ENCODE measurements around the gene POLDIP2. TPM values are rescaled to one million over a fixed set of nuclear protein-coding genes. Genes with fewer than 3 reads are reported as not detected.
A peak's percentile ranks its signal among the peaks of the same experiment; 100 is the strongest.

The POLDIP2 gene
- total and polyA plus RNA-seq, 7 donors: 172 to 299 (median 196) TPM

DNA sequence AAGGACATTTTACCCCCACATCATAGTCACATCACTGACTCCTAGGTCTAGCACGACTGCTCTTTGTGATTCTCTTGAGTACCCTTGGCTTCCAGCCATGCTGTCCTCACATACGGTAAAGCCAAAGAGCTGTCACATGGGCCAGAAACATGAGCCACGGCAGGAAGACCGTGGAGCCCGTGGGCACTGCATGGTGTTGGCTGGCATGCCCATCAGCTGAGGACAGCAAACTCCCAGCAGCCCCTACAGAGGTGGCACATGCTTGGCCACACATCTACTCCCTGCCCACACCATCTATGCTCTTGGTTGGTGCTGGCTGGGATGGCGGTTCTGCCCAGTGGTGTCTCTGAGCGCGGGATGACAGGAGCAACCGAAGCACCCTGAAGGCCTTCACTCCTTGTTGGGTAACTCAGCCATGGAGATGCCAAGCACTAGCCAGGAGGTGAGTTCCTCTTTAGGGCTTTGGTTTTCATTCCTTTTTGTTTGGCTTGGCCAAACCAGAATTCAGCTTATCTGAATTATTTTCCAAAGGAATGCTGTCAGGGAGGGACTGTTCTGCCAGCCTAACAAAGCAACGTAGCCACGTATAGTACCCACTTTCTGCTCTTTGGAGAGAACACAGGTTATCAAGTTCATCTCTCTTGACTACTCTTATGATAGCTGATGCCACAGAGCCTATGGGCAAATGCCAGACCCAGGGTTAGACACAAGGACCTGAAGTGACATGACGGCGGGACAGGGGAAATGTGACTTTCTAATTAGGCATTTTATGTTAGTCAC, 11.7 kb downstream of the POLDIP2 start:
- no peaks in the 10 kb centered on the region for H3K9me3 ChIP-seq
- peak; percentile 37 to 79 (median 48) for ATAC-seq
- no peaks in the 10 kb centered on the region for H3K4me1 ChIP-seq
- intact Hi-C loops (cut with DNase I): loop anchor here in 1 of 2 donors (10.0 kb wide), 1 partner anchor 891 kb away; the partner anchor contains the start of gene KSR1
- H3K27ac ChIP-seq: peak overlapping the region; percentile 41
- no peak overlapping the region for H3K4me3 ChIP-seq
- TF ChIP-seq, protein P1, sequence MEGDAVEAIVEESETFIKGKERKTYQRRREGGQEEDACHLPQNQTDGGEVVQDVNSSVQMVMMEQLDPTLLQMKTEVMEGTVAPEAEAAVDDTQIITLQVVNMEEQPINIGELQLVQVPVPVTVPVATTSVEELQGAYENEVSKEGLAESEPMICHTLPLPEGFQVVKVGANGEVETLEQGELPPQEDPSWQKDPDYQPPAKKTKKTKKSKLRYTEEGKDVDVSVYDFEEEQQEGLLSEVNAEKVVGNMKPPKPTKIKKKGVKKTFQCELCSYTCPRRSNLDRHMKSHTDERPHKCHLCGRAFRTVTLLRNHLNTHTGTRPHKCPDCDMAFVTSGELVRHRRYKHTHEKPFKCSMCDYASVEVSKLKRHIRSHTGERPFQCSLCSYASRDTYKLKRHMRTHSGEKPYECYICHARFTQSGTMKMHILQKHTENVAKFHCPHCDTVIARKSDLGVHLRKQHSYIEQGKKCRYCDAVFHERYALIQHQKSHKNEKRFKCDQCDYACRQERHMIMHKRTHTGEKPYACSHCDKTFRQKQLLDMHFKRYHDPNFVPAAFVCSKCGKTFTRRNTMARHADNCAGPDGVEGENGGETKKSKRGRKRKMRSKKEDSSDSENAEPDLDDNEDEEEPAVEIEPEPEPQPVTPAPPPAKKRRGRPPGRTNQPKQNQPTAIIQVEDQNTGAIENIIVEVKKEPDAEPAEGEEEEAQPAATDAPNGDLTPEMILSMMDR (IDR thresholded peaks at IDR 0.05): no peak
- no peak for DNase-seq
- 51 to 63% (median 51%) methylated on average over 13 of the region's 13 CpGs for WGBS, 3 donors
- peaks cover 15 to 100% of the 10 kb centered on the region in 2 donors for H3K36me3 ChIP-seq (ENCODE audit: insufficient read depth in 1 of 2, low read depth in 1 of 2)
- no peaks in the 10 kb centered on the region for H3K27me3 ChIP-seq (ENCODE audit: insufficient read depth in 3 of 3, low read length in 2 of 3)

DNA sequence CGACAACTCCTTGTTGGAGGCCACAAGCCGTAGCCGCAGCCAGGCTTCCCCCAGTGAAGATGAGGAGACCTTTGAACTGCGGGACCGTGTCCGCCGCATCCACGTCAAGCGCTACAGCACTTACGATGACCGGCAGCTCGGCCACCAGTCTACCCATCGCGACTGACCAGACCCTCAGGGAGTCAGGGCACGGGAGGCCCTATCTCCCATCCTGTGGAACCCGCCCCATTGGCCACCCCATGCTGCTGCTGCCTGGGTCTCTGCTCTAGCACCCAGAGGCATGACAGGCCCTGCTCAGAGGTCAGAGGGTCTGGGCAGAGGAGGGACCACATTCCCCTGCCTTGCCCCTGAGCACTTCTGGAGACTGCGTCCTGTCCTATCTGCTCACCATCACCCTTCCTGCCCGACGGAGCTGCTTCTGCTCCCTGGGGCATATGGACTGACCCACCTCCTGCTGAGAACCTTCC, 12.9 kb downstream of the POLDIP2 start:
- Histone ChIP-seq H3K9me3 (no peaks in the 10 kb centered on the region), H3K27me3 (ENCODE audit: insufficient read depth in 3 of 3, low read length in 2 of 3) (no peaks in the 10 kb centered on the region), H3K36me3 (ENCODE audit: insufficient read depth in 1 of 2, low read depth in 1 of 2) (peaks cover 13 to 99% of the 10 kb centered on the region in 2 donors), H3K27ac (peak overlapping the region; percentile 41), H3K4me1 (no peaks in the 10 kb centered on the region), H3K4me3 (no peak overlapping the region)
- intact Hi-C loops (cut with DNase I): loop anchor here in 1 of 2 donors (10.0 kb wide), 1 partner anchor 890 kb away; the partner anchor contains the start of gene KSR1
- ATAC-seq: no peak
- DNase-seq: no peak
- 85 to 86% (median 85%) methylated on average over 19 of the region's 19 CpGs for WGBS, 3 donors
- TF ChIP-seq, protein P1 (IDR thresholded peaks at IDR 0.05): no peak

DNA sequence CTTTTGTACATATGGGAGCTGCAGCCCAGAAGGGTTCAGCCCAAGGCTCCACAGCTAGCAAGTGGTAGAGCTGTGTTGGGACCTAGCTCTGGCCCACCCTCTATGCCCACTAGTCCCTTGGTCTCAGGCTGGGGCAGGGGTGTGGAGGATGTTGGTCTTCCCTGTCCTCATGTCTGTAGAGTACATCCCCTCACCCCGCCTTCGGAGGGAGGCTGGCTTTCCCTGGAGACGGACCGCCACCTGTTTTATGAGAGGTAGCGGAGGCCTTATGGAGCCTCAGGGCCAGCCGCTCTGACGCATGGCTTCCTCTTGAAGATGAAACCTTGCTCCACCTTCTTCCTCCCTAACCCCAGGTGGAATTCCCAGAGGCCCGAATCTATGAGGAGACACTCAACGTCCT, 13.3 kb downstream of the POLDIP2 start:
- DNase-seq (no peak), ATAC-seq (no peak)
- H3K4me3 ChIP-seq: no peak overlapping the region
- WGBS, 3 donors: 74 to 80% (median 78%) methylated on average over 9 of the region's 9 CpGs
- H3K36me3 ChIP-seq (ENCODE audit: insufficient read depth in 1 of 2, low read depth in 1 of 2): peaks cover 12 to 98% of the 10 kb centered on the region in 2 donors
- TF ChIP-seq, protein P1 (IDR thresholded peaks at IDR 0.05): no peak
- H3K27ac ChIP-seq: peak overlapping the region; percentile 41
- no peaks in the 10 kb centered on the region for H3K4me1 ChIP-seq
- intact Hi-C loops (cut with DNase I): loop anchor here in 1 of 2 donors (10.0 kb wide), 1 partner anchor 889 kb away; the partner anchor contains the start of gene KSR1
- no peaks in the 10 kb centered on the region for H3K9me3 ChIP-seq
- no peaks in the 10 kb centered on the region for H3K27me3 ChIP-seq (ENCODE audit: insufficient read depth in 3 of 3, low read length in 2 of 3)

DNA sequence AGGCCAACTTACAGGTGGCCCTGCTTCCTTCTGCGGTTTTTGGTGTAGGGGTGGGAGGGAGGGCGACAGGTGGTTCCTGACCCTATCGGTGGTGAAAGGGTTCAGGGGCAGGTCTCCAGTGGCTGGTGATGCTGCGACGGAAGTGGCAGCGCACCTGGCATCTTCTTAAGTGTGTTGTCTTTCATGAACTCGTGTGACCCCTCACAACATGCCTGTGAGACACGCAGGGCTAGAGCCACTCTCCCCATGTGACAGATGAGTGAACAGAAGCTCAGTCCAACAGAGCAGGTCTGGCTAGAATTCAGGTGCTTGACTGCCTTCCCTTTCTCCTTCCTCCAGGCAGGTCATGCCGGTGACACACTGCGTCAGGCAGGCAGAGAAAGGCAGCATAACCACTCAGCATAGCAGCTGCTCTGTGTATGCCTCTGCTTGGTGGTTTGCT, 13.8 kb downstream of the POLDIP2 start:
- H3K4me1 ChIP-seq: no peaks in the 10 kb centered on the region
- ATAC-seq (peak; percentile 31 to 69 (median 52)), DNase-seq (no peak)
- WGBS, 3 donors: 34 to 46% (median 36%) methylated on average over 10 of the region's 10 CpGs
- H3K27ac ChIP-seq: peak overlapping the region; percentile 41
- no peaks in the 10 kb centered on the region for H3K27me3 ChIP-seq (ENCODE audit: insufficient read depth in 3 of 3, low read length in 2 of 3)
- intact Hi-C loops (cut with DNase I): loop anchor here in 1 of 2 donors (10.0 kb wide), 1 partner anchor 889 kb away; the partner anchor contains the start of gene KSR1
- TF ChIP-seq, protein P1 (IDR thresholded peaks at IDR 0.05): no peak
- peaks cover 7 to 93% of the 10 kb centered on the region in 2 donors for H3K36me3 ChIP-seq (ENCODE audit: insufficient read depth in 1 of 2, low read depth in 1 of 2)
- H3K4me3 ChIP-seq: no peak overlapping the region
- H3K9me3 ChIP-seq: no peaks in the 10 kb centered on the region

Measured in psoas muscle (tissue), 8 donors.